Sigmoid colon (tissue), 4 donors: ENCODE measurements around the gene FBXL7.

Experiments
- CTCF ChIP-seq, 4 experiments: fragments of 450-650 bp in 3 of 4; fragments of 200-600 bp in 1 of 4; IDR thresholded peaks; one replicate each; pipeline ENCODE4 v1.5.1; 2016 to 2019; ENCODE audit warnings: antibody characterized with exemption in 4 of 4, mild to moderate bottlenecking in 3 of 4, moderate library complexity in 2 of 4
- POLR2A ChIP-seq, 2 donors: fragments of 450-650 bp; IDR thresholded peaks; one replicate each; pipeline ENCODE4 v1.6.1; 2016; ENCODE audit warnings: antibody characterized with exemption in 2 of 2, mild to moderate bottlenecking in 2 of 2, moderate library complexity in 2 of 2
- POLR2AphosphoS5 ChIP-seq, 4 donors: sonication (generic); formaldehyde crosslinking; IDR thresholded peaks; one replicate each; pipeline ENCODE4 v1.6.1; 2017; ENCODE audit warnings: antibody characterized with exemption in 4 of 4

GRCh38 chr5:15946026-15946425 is 446.0 kb downstream of the FBXL7 start:
- TF ChIP-seq CTCF (IDR thresholded peaks at IDR 0.05) (no peak), POLR2A (IDR thresholded peaks at IDR 0.05) (no peak), POLR2AphosphoS5 (IDR thresholded peaks at IDR 0.05) (no peak)
